Ovary (tissue), 9 donors: Measurements from ENCODE around the gene GDPGP1. TPM values are rescaled to one million over a fixed set of nuclear protein-coding genes. Genes with fewer than 3 reads are reported as not detected.

ENCODE experiments used
- DNase-seq, 5 donors: peaks; one replicate each; pipeline ENCODE4 v3.0.0-alpha.2; 2019 to 2020
- H3K27ac ChIP-seq, 2 donors: fragments of 200-600 bp; one replicate each; pipeline versions ENCODE4 v1.5.1 to v1.8.0; 2019 to 2022
- H3K27me3 ChIP-seq: fragments of 200-600 bp; one replicate; pipeline ENCODE4 v1.8.0; 2022
- H3K36me3 ChIP-seq: fragments of 200-600 bp; sonication (generic); one replicate; pipeline ENCODE4 v1.5.1; 2019
- H3K4me1 ChIP-seq: one replicate; pipeline ENCODE4 v1.8.1; 2013; ENCODE audit warnings: mild to moderate bottlenecking, moderate library complexity; ENCODE audit not compliant: insufficient read depth
- H3K4me3 ChIP-seq: fragments of 200-600 bp; sonication (generic); one replicate; pipeline ENCODE4 v1.5.1; 2017
- H3K9me3 ChIP-seq, 2 donors: fragments of 200-600 bp in 1 of 2; sonication (generic) in 1 of 2; one replicate each; pipeline versions ENCODE4 v1.5.1 to v1.8.1; 2013 to 2019; ENCODE audit warnings: mild to moderate bottlenecking in 1 of 2, moderate library complexity in 1 of 2
- EP300 ChIP-seq: sonication (generic); formaldehyde crosslinking; IDR thresholded peaks from one replicate; pipeline ENCODE4 v1.6.1; 2017; ENCODE audit warnings: antibody characterized with exemption
- POLR2A ChIP-seq: fragments of 450-650 bp; IDR thresholded peaks from one replicate; pipeline ENCODE4 v1.6.1; 2017; ENCODE audit warnings: antibody characterized with exemption, mild to moderate bottlenecking, moderate library complexity
- WGBS, 3 donors: extraction: QIAGEN DNeasy Blood & Tissue Kit in 1 of 3; methylation state at CpG; one replicate each; pipeline versions ENCODE4 v1.1.5 to v1.1.7; 2013 to 2017; 5-methylcytosine and 5-hydroxymethylcytosine counted together
- intact Hi-C, 4 donors: fragments of 100-400 bp; cut with DNase I; formaldehyde crosslinking; loops; one replicate each; pipeline versions ENCODE4 v1.11.0 to v1.15.1; 2022 to 2023
- polyA plus RNA-seq, 2 donors: library from polyadenylated mRNA; stranded (reverse); fragments of 200-250 nt in 1 of 2; fragments of 350-450 nt in 1 of 2; fragmentation: Illumina TruSeq in 1 of 2; extraction: RNeasy Lipid Tissue Mini Kit (QIAGEN cat#74804) in 1 of 2; gene quantifications; one replicate each; pipeline ENCODE4 v1.2.3, GENCODE V29; 2013 to 2014
- total RNA-seq, 7 donors: library from RNA; depleted of rRNA in 2 of 7; stranded (reverse); fragments of >200 nt in 2 of 7; fragmentation: NEBNext Ultra II Directional in 3 of 7; extraction: Animal tissue kit (Norgen Biotek cat#: 25700) in 3 of 7; gene quantifications; one replicate each; pipeline versions ENCODE4 v1.1.0 to v1.2.4, GENCODE V29; 2016 to 2023
- TF ChIP-seq, protein P1 (sequence below), 3 donors: fragments of 450-650 bp in 2 of 3; fragments of 200-600 bp in 1 of 3; IDR thresholded peaks; one replicate each; pipeline versions ENCODE4 v1.5.1 to v1.8.0; 2016 to 2022; ENCODE audit warnings: antibody characterized with exemption in 3 of 3, mild to moderate bottlenecking in 1 of 3
- donor health status: DM: no; HTN: no; CAD: no; lungs with moderate emphysema.
- donor health status: DM: no; HTN: no; CAD: no.
- donor health status: Bipolar disorder and iron deficiency.
- donor health status: DM: yes; HTN: yes; CAD: no.
- donor health status: DM: no; HTN: no; CAD: no.
- donor health status: DM: yes; HTN: yes; CAD: no.

The GDPGP1 gene
- total and polyA plus RNA-seq, 9 donors = 2.0 to 9.3 (median 5.8) TPM

GRCh38 chr15:90214553-90215196 lies 19.3 kb upstream of the GDPGP1 start:
- H3K4me3 ChIP-seq = no peak overlapping the region
- TF ChIP-seq EP300 = no peak
- TF ChIP-seq, protein P1, sequence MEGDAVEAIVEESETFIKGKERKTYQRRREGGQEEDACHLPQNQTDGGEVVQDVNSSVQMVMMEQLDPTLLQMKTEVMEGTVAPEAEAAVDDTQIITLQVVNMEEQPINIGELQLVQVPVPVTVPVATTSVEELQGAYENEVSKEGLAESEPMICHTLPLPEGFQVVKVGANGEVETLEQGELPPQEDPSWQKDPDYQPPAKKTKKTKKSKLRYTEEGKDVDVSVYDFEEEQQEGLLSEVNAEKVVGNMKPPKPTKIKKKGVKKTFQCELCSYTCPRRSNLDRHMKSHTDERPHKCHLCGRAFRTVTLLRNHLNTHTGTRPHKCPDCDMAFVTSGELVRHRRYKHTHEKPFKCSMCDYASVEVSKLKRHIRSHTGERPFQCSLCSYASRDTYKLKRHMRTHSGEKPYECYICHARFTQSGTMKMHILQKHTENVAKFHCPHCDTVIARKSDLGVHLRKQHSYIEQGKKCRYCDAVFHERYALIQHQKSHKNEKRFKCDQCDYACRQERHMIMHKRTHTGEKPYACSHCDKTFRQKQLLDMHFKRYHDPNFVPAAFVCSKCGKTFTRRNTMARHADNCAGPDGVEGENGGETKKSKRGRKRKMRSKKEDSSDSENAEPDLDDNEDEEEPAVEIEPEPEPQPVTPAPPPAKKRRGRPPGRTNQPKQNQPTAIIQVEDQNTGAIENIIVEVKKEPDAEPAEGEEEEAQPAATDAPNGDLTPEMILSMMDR (IDR thresholded peaks at IDR 0.05) = no peak
- TF ChIP-seq POLR2A = no peak
- no peak overlapping the region for H3K27ac ChIP-seq
- no peaks in the 10 kb centered on the region for H3K36me3 ChIP-seq
- 50 to 66% (median 60%) methylated on average over 8 of the region's 8 CpGs for WGBS, 3 donors
- no peak for DNase-seq
- H3K27me3 ChIP-seq = no peaks in the 10 kb centered on the region
- H3K9me3 ChIP-seq = no peaks in the 10 kb centered on the region
- no peaks in the 10 kb centered on the region for H3K4me1 ChIP-seq
- intact Hi-C loops = no loop called here

DNA sequence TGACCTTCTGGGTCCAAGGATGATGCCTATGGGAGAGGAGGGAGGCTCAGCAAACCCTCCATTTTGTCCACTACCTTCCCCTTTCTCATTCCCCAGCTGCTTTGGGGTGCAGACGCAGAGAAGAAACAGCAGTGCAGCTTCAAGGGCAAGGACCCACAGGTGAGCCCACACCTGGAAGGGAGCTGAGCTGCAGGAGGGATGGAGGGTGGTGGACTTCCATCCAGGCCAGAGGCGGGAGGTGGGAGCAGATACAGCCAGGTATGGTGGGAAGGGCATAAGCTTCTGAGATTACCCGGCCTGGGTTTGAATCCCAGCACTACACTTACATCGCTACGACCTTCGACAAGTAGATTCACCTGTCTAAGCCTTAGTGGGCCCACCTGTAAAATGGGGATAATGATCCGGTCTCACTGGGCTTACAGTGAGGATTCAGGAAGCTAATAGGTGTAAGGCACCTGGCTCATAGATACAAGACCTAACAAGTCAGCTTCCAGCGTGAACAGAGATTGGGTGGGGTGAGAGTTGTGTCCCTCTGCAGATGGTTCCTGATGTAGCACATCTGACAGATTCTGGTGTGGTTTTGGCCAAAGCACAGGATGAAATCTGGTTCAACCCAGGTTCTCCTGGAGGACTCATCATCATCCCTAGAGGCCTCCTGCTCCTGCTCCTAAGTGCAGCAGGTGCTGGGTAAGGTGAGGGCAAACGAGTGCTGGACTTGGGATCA lies 16.2 kb upstream of the GDPGP1 start:
- TF ChIP-seq, protein P1 (IDR thresholded peaks at IDR 0.05) = no peak
- no peak for TF ChIP-seq EP300
- TF ChIP-seq POLR2A = no peak
- Histone ChIP-seq H3K4me1 (no peaks in the 10 kb centered on the region), H3K4me3 (no peak overlapping the region), H3K27ac (no peak overlapping the region), H3K9me3 (no peaks in the 10 kb centered on the region), H3K27me3 (no peaks in the 10 kb centered on the region), H3K36me3 (no peaks in the 10 kb centered on the region)
- WGBS, 3 donors = 84 to 87% (median 85%) methylated on average over 9 of the region's 9 CpGs
- intact Hi-C loops = no loop called here
- DNase-seq = no peak

GRCh38 chr15:90219421-90220141 lies 14.4 kb upstream of the GDPGP1 start:
- Histone ChIP-seq H3K36me3 (no peaks in the 10 kb centered on the region), H3K27ac (no peak overlapping the region), H3K9me3 (no peaks in the 10 kb centered on the region), H3K27me3 (no peaks in the 10 kb centered on the region), H3K4me1 (no peaks in the 10 kb centered on the region), H3K4me3 (no peak overlapping the region)
- TF ChIP-seq, protein P1 (IDR thresholded peaks at IDR 0.05) = peak; percentile 39 to 42 (median 41)
- TF ChIP-seq POLR2A = no peak
- DNase-seq = peak in 2 of 5 donors; percentile 40 to 66
- 72 to 73% (median 73%) methylated on average over 16 to 17 of the region's 17 CpGs for WGBS, 3 donors
- intact Hi-C loops = loop anchor here in 2 of 4 donors (10.0 kb wide), 3 partner anchors 135 to 325 kb away; partner anchors contain the start of gene AP3S2 (in 1 of the 2)

- TF ChIP-seq EP300 = no peak
- TF ChIP-seq POLR2A = no peak
- TF ChIP-seq, protein P1 (IDR thresholded peaks at IDR 0.05) = peak; percentile 48 to 82 (median 56)
- Histone ChIP-seq H3K27ac (peak overlapping the region in 1 of 2 donors; percentile 39), H3K27me3 (no peaks in the 10 kb centered on the region), H3K9me3 (no peaks in the 10 kb centered on the region), H3K36me3 (no peaks in the 10 kb centered on the region), H3K4me3 (no peak overlapping the region), H3K4me1 (no peaks in the 10 kb centered on the region)
- DNase-seq = peak; percentile 76 to 87 (median 84)
- intact Hi-C loops = loop anchor here in 2 of 4 donors (10.0 kb wide), 3 partner anchors 137 to 327 kb away; partner anchors contain the start of gene AP3S2 (in 1 of the 2)
- 35 to 52% (median 50%) methylated on average over 12 to 14 of the region's 14 CpGs for WGBS, 3 donors
Observed at GRCh38 chr15:90221246-90221900, 12.6 kb upstream of the GDPGP1 start.
